ENCODE results near the gene HTR2C.
"Not testable (repeated sequence)": the region's sequence is repeated elsewhere in the genome, so short reads cannot be mapped to it uniquely, and the experiment has no call there.

Gene HTR2C

GRCh38 chrX:114583646-114584374 lies at the start of gene HTR2C:
HTR2C (plus strand) TSS chrX:114584086; CDS start chrX:114726937, 142,851 bp downstream.
- no peaks in the 10 kb centered on the region for H3K4me1 ChIP-seq
- no peak within 1 kb of the TSS for H3K4me3 ChIP-seq
- in situ Hi-C loops (cut with MboI; ENCODE audit: low sequenced_read_pairs), result no loop called here
- no peaks in the 10 kb centered on the region for H3K36me3 ChIP-seq (replicated peaks)
- H3K27me3 ChIP-seq (ENCODE audit: low read depth), result no peaks in the 10 kb centered on the region
- no peaks in the 10 kb centered on the region for H3K9me3 ChIP-seq
- no peak for DNase-seq (ENCODE audit: low spot score in 2 of 2)

- Histone ChIP-seq H3K36me3 (replicated peaks) (no peaks in the 10 kb centered on the region), H3K4me1 (no peaks in the 10 kb centered on the region), H3K27me3 (ENCODE audit: low read depth) (no peaks in the 10 kb centered on the region), H3K4me3 (no peak overlapping the region), H3K9me3 (no peaks in the 10 kb centered on the region)
- in situ Hi-C loops (cut with MboI; ENCODE audit: low sequenced_read_pairs), result no loop called here
- DNase-seq (ENCODE audit: low spot score in 2 of 2), result peak in 1 of 2 experiments; percentile 32
These were observed 3.5 kb upstream of the HTR2C start for GRCh38 chrX:114580336-114580735.

GRCh38 chrX:114581528-114582263 lies 2.2 kb upstream of the HTR2C start:
- H3K27me3 ChIP-seq (ENCODE audit: low read depth), result no peaks in the 10 kb centered on the region
- no peaks in the 10 kb centered on the region for H3K9me3 ChIP-seq
- no peaks in the 10 kb centered on the region for H3K36me3 ChIP-seq (replicated peaks)
- DNase-seq (ENCODE audit: low spot score in 2 of 2), result no peak
- in situ Hi-C loops (cut with MboI; ENCODE audit: low sequenced_read_pairs), result no loop called here
- H3K4me3 ChIP-seq, result no peak overlapping the region
- no peaks in the 10 kb centered on the region for H3K4me1 ChIP-seq

- Histone ChIP-seq H3K27me3 (ENCODE audit: low read depth) (no peaks in the 10 kb centered on the region), H3K36me3 (replicated peaks) (no peaks in the 10 kb centered on the region), H3K9me3 (no peaks in the 10 kb centered on the region), H3K4me3 (no peak overlapping the region), H3K4me1 (no peaks in the 10 kb centered on the region)
- no peak for DNase-seq (ENCODE audit: low spot score in 2 of 2)
- in situ Hi-C loops (cut with MboI; ENCODE audit: low sequenced_read_pairs), result no loop called here
These were observed 1.6 kb upstream of the HTR2C start for GRCh38 chrX:114582264-114582632.

GRCh38 chrX:114582698-114583395 lies 1.0 kb upstream of the HTR2C start:
- H3K27me3 ChIP-seq (ENCODE audit: low read depth), result no peaks in the 10 kb centered on the region
- in situ Hi-C loops (cut with MboI; ENCODE audit: low sequenced_read_pairs), result no loop called here
- H3K9me3 ChIP-seq, result no peaks in the 10 kb centered on the region
- H3K4me1 ChIP-seq, result no peaks in the 10 kb centered on the region
- H3K36me3 ChIP-seq (replicated peaks), result no peaks in the 10 kb centered on the region
- H3K4me3 ChIP-seq, result no peak overlapping the region
- DNase-seq (ENCODE audit: low spot score in 2 of 2), result no peak

- in situ Hi-C loops (cut with MboI; ENCODE audit: low sequenced_read_pairs), result no loop called here
- Histone ChIP-seq H3K4me3 (no peak overlapping the region), H3K36me3 (replicated peaks) (no peaks in the 10 kb centered on the region), H3K9me3 (no peaks in the 10 kb centered on the region), H3K27me3 (ENCODE audit: low read depth) (no peaks in the 10 kb centered on the region), H3K4me1 (no peaks in the 10 kb centered on the region)
- no peak for DNase-seq (ENCODE audit: low spot score in 2 of 2)
These were observed 573 bp downstream of the HTR2C start for GRCh38 chrX:114584375-114584943.

- H3K27me3 ChIP-seq (ENCODE audit: low read depth), result no peaks in the 10 kb centered on the region
- no peak for DNase-seq (ENCODE audit: low spot score in 2 of 2)
- in situ Hi-C loops (cut with MboI; ENCODE audit: low sequenced_read_pairs), result no loop called here
These were observed 1.3 kb downstream of the HTR2C start for GRCh38 chrX:114584983-114585842.

GRCh38 chrX:114591121-114591520 lies 7.2 kb downstream of the HTR2C start:
- no peak overlapping the region for H3K4me3 ChIP-seq
- no peaks in the 10 kb centered on the region for H3K9me3 ChIP-seq
- DNase-seq (ENCODE audit: low spot score in 2 of 2), result no peak
- H3K4me1 ChIP-seq, result no peaks in the 10 kb centered on the region
- H3K27me3 ChIP-seq (ENCODE audit: low read depth), result no peaks in the 10 kb centered on the region
- in situ Hi-C loops (cut with MboI; ENCODE audit: low sequenced_read_pairs), result no loop called here
- no peaks in the 10 kb centered on the region for H3K36me3 ChIP-seq (replicated peaks)

More at GRCh38 chrX:114584983-114585842, 1.3 kb downstream of the HTR2C start:
- no peaks in the 10 kb centered on the region for H3K4me1 ChIP-seq
- H3K4me3 ChIP-seq, result no peak overlapping the region
- no peaks in the 10 kb centered on the region for H3K36me3 ChIP-seq (replicated peaks)
- no peaks in the 10 kb centered on the region for H3K9me3 ChIP-seq

GRCh38 chrX:114599305-114599704 lies 15.4 kb downstream of the HTR2C start:
- no peak overlapping the region for H3K4me3 ChIP-seq
- in situ Hi-C loops (cut with MboI; ENCODE audit: low sequenced_read_pairs), result no loop called here
- DNase-seq (ENCODE audit: low spot score in 2 of 2), result no peak
- no peaks in the 10 kb centered on the region for H3K36me3 ChIP-seq (replicated peaks)
- no peaks in the 10 kb centered on the region for H3K9me3 ChIP-seq
- H3K27me3 ChIP-seq (ENCODE audit: low read depth), result no peaks in the 10 kb centered on the region
- H3K4me1 ChIP-seq, result no peaks in the 10 kb centered on the region

GRCh38 chrX:114599911-114600310 lies 16.0 kb downstream of the HTR2C start:
- Histone ChIP-seq H3K4me3 (no peak overlapping the region), H3K9me3 (no peaks in the 10 kb centered on the region), H3K36me3 (replicated peaks) (no peaks in the 10 kb centered on the region), H3K4me1 (no peaks in the 10 kb centered on the region), H3K27me3 (ENCODE audit: low read depth) (no peaks in the 10 kb centered on the region)
- in situ Hi-C loops (cut with MboI; ENCODE audit: low sequenced_read_pairs), result no loop called here
- no peak for DNase-seq (ENCODE audit: low spot score in 2 of 2)

- in situ Hi-C loops (cut with MboI; ENCODE audit: low sequenced_read_pairs); DNase-seq (ENCODE audit: low spot score in 2 of 2); H3K4me3 ChIP-seq; H3K27me3 ChIP-seq (ENCODE audit: low read depth); H3K36me3 ChIP-seq (replicated peaks); H3K9me3 ChIP-seq: not testable (repeated sequence)
- H3K4me1 ChIP-seq, result peaks cover 11% of the 10 kb centered on the region
These were observed 22.7 kb downstream of the HTR2C start for GRCh38 chrX:114606619-114607018.

- Histone ChIP-seq H3K27me3 (ENCODE audit: low read depth) (no peaks in the 10 kb centered on the region), H3K4me1 (peaks cover 11% of the 10 kb centered on the region), H3K4me3 (no peak overlapping the region), H3K36me3 (replicated peaks) (no peaks in the 10 kb centered on the region), H3K9me3 (no peaks in the 10 kb centered on the region)
- in situ Hi-C loops (cut with MboI; ENCODE audit: low sequenced_read_pairs), result no loop called here
- peak; percentile 56 to 65 for DNase-seq (ENCODE audit: low spot score in 2 of 2)
These were observed 27.2 kb downstream of the HTR2C start for GRCh38 chrX:114611018-114611619.

- Histone ChIP-seq H3K27me3 (ENCODE audit: low read depth) (no peaks in the 10 kb centered on the region), H3K4me1 (no peaks in the 10 kb centered on the region), H3K36me3 (replicated peaks) (no peaks in the 10 kb centered on the region), H3K4me3 (no peak overlapping the region), H3K9me3 (no peaks in the 10 kb centered on the region)
- in situ Hi-C loops (cut with MboI; ENCODE audit: low sequenced_read_pairs), result no loop called here
- no peak for DNase-seq (ENCODE audit: low spot score in 2 of 2)
These were observed 31.9 kb downstream of the HTR2C start for GRCh38 chrX:114615765-114616164.
